ENCODE results near the gene CDK2. TPM values are rescaled to one million over a fixed set of nuclear protein-coding genes. Genes with fewer than 3 reads are reported as not detected.

Gene CDK2
- polyA plus RNA-seq, 1 of the 3 experiments (the other 2 are of a cell fraction), result 43.3 TPM

DNA sequence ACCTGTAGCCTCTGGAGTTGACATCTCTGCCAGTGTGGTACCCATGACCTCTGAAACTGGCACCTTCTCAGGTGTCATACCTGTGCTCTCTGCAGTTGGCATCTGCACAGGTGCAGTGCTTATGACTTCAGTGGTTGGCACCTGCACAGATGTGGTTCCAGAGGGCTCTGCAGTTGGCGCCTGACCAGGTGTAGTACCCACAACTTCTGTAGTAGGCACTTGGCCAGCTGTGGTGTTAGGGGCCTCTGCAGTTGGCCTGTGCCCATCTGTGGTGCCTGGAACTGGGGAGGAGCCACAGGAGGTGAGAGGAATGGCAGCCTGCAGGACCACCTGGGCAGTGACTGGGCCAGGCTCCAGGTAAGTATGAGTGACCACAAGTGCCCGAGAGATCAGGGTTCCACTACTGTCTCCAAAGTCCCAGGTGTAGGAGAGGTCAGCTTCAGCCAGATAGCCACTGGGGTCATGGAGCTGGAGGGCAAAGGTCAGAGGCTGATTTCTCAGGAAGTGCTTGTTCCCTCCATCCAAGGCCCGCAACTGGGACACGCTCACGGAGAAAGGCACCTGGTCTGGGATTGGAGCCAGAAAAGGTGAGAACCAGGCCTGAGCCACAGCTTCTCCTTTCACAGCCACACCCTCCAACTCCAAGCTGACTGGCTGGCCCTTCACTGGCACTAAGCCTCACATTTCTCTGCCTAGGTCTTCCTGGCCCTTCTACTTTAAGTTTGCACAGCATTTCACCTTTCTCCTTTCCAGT lies 9.3 kb upstream of the CDK2 start:
- no peaks in the 10 kb centered on the region for H3K79me2 ChIP-seq (ENCODE audit: insufficient read depth)
- H3K4me1 ChIP-seq (ENCODE audit: control insufficient read depth in 1 of 2, insufficient read depth in 2 of 2, low read depth in 1 of 2, low read length in 1 of 2), result peaks cover 0 to 15% of the 10 kb centered on the region in 2 experiments; a peak in 1 of 4 replicates
- H4K20me1 ChIP-seq (ENCODE audit: insufficient read depth), result no peaks in the 10 kb centered on the region
- H3K27me3 ChIP-seq (ENCODE audit: insufficient read depth), result no peaks in the 10 kb centered on the region
- H3K36me3 ChIP-seq (replicated peaks in 1 of 2; ENCODE audit: control insufficient read depth in 1 of 2, insufficient read depth in 2 of 2, low read length in 1 of 2), result peaks cover 2 to 4% of the 10 kb centered on the region in 2 experiments
- H3K4me3 ChIP-seq (ENCODE audit: low read depth in 2 of 2, low read length in 1 of 2), result no peak overlapping the region
- TF ChIP-seq ELF1 (IDR thresholded peaks at IDR 0.05) (no peak), FOSL2 (IDR thresholded peaks at IDR 0.05; ENCODE audit: borderline replicate concordance, low read depth) (no peak), FOXJ3 (CRISPR knock-in tag; IDR thresholded peaks at IDR 0.05) (no peak), GATA2 (CRISPR knock-in tag; IDR thresholded peaks at IDR 0.05) (no peak), TCF12 (IDR thresholded peaks at IDR 0.05) (no peak), MAX (IDR thresholded peaks at IDR 0.05; ENCODE audit: low read depth) (no peak), MEF2A (IDR thresholded peaks at IDR 0.05; ENCODE audit: borderline replicate concordance, low read depth) (no peak), CTCF (IDR thresholded peaks at IDR 0.05) (no peak), CHD2 (IDR thresholded peaks at IDR 0.05; ENCODE audit: low read length, partially characterized antibody) (no peak), JUND (IDR thresholded peaks at IDR 0.05) (no peak), RCOR1 (IDR thresholded peaks at IDR 0.05; ENCODE audit: low read length) (no peak)
- TF ChIP-seq, protein P1, sequence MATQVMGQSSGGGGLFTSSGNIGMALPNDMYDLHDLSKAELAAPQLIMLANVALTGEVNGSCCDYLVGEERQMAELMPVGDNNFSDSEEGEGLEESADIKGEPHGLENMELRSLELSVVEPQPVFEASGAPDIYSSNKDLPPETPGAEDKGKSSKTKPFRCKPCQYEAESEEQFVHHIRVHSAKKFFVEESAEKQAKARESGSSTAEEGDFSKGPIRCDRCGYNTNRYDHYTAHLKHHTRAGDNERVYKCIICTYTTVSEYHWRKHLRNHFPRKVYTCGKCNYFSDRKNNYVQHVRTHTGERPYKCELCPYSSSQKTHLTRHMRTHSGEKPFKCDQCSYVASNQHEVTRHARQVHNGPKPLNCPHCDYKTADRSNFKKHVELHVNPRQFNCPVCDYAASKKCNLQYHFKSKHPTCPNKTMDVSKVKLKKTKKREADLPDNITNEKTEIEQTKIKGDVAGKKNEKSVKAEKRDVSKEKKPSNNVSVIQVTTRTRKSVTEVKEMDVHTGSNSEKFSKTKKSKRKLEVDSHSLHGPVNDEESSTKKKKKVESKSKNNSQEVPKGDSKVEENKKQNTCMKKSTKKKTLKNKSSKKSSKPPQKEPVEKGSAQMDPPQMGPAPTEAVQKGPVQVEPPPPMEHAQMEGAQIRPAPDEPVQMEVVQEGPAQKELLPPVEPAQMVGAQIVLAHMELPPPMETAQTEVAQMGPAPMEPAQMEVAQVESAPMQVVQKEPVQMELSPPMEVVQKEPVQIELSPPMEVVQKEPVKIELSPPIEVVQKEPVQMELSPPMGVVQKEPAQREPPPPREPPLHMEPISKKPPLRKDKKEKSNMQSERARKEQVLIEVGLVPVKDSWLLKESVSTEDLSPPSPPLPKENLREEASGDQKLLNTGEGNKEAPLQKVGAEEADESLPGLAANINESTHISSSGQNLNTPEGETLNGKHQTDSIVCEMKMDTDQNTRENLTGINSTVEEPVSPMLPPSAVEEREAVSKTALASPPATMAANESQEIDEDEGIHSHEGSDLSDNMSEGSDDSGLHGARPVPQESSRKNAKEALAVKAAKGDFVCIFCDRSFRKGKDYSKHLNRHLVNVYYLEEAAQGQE (IDR thresholded peaks at IDR 0.05; ENCODE audit: low read depth, low read length), result no peak
- ChIA-PET POLR2A (no interaction called here), CTCF (interaction anchor here (1.3 to 2.4 kb wide), 3 partner anchors 13 to 39 kb away, joined by 3 to 12 read pairs (median 6); no protein-coding TSS in a partner anchor)
- no peaks in the 10 kb centered on the region for H3K9me2 ChIP-seq
- no peak overlapping the region for H3K9ac ChIP-seq
- no peak overlapping the region for H2AFZ ChIP-seq (ENCODE audit: low read depth)
- no peaks in the 10 kb centered on the region for H3K9me3 ChIP-seq
- DNase-seq, result no peak
- WGBS (ENCODE audit: low lambda C conversion rate), result 77% methylated on average over 4 of the region's 5 CpGs
- no peak overlapping the region for H3K27ac ChIP-seq (ENCODE audit: low read depth in 2 of 2, low read length in 1 of 2)
- H3F3A ChIP-seq (replicated peaks; ENCODE audit: insufficient read depth), result peaks cover 17% of the 10 kb centered on the region
- H3K4me2 ChIP-seq, result no peak overlapping the region
